Endodermal cell (in vitro differentiated cells): ENCODE measurements around the gene PSMB2. TPM values are rescaled to one million over a fixed set of nuclear protein-coding genes. Genes with fewer than 3 reads are reported as not detected.

ENCODE experiments used
- DNase-seq: peaks from one replicate; pipeline ENCODE4 v3.0.0-alpha.2; 2017
- H3K27ac ChIP-seq: 2 replicates; pipeline ENCODE4 v1.5.1; 2013; ENCODE audit warnings: mild to moderate bottlenecking, low read depth, low read length, moderate library complexity
- H3K27me3 ChIP-seq: 2 replicates; pipeline ENCODE4 v1.6.1; 2013; ENCODE audit warnings: mild to moderate bottlenecking, low read length, moderate library complexity; ENCODE audit not compliant: insufficient read depth, control insufficient read depth, poor library complexity, severe bottlenecking
- H3K36me3 ChIP-seq: 2 replicates; pipeline ENCODE4 v1.7.0; 2013; ENCODE audit warnings: mild to moderate bottlenecking, low read length, moderate library complexity; ENCODE audit not compliant: control insufficient read depth, insufficient read depth
- H3K4me1 ChIP-seq: one replicate; pipeline ENCODE4 v1.7.0; 2013; ENCODE audit warnings: low read length; ENCODE audit not compliant: control insufficient read depth, insufficient read depth
- H3K4me3 ChIP-seq: 2 replicates; pipeline ENCODE4 v1.5.1; 2013; ENCODE audit warnings: mild to moderate bottlenecking, low read length, moderate library complexity
- H3K9ac ChIP-seq: 2 replicates; pipeline ENCODE4 v1.6.1; 2013; ENCODE audit warnings: mild to moderate bottlenecking, low read length, moderate library complexity; ENCODE audit not compliant: poor library complexity, severe bottlenecking; ENCODE audit errors: extremely low read depth
- H3K9me3 ChIP-seq: 2 replicates; pipeline ENCODE4 v1.6.1; 2013; ENCODE audit warnings: mild to moderate bottlenecking, low read length, moderate library complexity; ENCODE audit not compliant: control insufficient read depth
- H3K27ac Mint-ChIP-seq: 2 replicates; pipeline ENCODE4 v1.8.0; 2020; ENCODE audit warnings: mixed read lengths
- H3K27me3 Mint-ChIP-seq: 2 replicates; pipeline ENCODE4 v1.8.0; 2021; ENCODE audit warnings: mild to moderate bottlenecking, mixed read lengths; ENCODE audit not compliant: insufficient read depth
- H3K36me3 Mint-ChIP-seq: 2 replicates; pipeline ENCODE4 v1.8.0; 2020; ENCODE audit warnings: low read depth, mixed read lengths
- H3K4me1 Mint-ChIP-seq: 2 replicates; pipeline ENCODE4 v1.8.0; 2020; ENCODE audit warnings: mixed read lengths
- H3K4me3 Mint-ChIP-seq: 2 replicates; pipeline ENCODE4 v1.8.0; 2020; ENCODE audit warnings: mild to moderate bottlenecking, moderate library complexity, mixed read lengths
- H3K9me3 Mint-ChIP-seq: 2 replicates; pipeline ENCODE4 v1.8.0; 2020; ENCODE audit warnings: mild to moderate bottlenecking, mixed read lengths
- WGBS, 2 experiments: methylation state at CpG; one replicate each; pipeline versions ENCODE4 v1.1.5 to v1.1.7; 2013; ENCODE audit warnings: missing lambda C conversion rate in 2 of 2, mixed read lengths in 1 of 2; ENCODE audit not compliant: insufficient coverage in 1 of 2, insufficient read length in 1 of 2; 5-methylcytosine and 5-hydroxymethylcytosine counted together
- total RNA-seq, 2 donors: library from RNA; stranded (reverse); fragmentation: NEBNext Ultra II Directional in 1 of 2; extraction: Animal tissue kit (Norgen Biotek cat#: 25700) in 1 of 2; gene quantifications; 2 replicates in 1 of 2; 3 replicates in 1 of 2; pipeline ENCODE4 v1.2.1, GENCODE V29; 2021
- TF ChIP-seq, protein P1 (sequence below): fragments of 200-600 bp; sonication (generic); conservative IDR thresholded peaks from 2 replicates; pipeline ENCODE4 v1.5.0; 2021; ENCODE audit warnings: antibody characterized with exemption, mild to moderate bottlenecking

The PSMB2 gene
- total RNA-seq, 2 donors from 2014 or later = 66.0 to 71.3 TPM

DNA sequence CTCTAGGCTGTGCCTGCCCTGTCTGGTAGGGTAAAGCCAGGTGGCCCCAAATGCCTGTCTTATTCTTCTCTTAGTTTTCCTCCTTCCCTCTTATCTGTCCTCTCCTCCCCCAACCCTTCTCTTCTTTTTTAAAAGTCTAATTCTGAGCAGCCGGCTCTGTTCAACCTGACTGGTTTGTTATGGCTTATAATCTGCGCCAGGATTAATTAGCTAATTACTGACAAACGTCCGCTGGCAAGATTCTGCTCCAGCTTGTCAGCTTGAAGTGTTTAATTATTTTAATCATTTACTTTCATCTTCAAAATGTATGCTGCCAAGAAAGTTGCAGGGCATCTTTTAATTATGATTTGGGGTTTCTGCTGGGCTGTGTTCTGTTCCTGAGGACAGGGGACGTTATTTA lies 27.2 kb upstream of the PSMB2 start:
- TF ChIP-seq, protein P1, sequence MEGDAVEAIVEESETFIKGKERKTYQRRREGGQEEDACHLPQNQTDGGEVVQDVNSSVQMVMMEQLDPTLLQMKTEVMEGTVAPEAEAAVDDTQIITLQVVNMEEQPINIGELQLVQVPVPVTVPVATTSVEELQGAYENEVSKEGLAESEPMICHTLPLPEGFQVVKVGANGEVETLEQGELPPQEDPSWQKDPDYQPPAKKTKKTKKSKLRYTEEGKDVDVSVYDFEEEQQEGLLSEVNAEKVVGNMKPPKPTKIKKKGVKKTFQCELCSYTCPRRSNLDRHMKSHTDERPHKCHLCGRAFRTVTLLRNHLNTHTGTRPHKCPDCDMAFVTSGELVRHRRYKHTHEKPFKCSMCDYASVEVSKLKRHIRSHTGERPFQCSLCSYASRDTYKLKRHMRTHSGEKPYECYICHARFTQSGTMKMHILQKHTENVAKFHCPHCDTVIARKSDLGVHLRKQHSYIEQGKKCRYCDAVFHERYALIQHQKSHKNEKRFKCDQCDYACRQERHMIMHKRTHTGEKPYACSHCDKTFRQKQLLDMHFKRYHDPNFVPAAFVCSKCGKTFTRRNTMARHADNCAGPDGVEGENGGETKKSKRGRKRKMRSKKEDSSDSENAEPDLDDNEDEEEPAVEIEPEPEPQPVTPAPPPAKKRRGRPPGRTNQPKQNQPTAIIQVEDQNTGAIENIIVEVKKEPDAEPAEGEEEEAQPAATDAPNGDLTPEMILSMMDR = no peak
- Histone ChIP-seq H3K4me3 (no peak overlapping the region), H3K9ac (no peak overlapping the region), H3K27ac (no peak overlapping the region), H3K27me3 (peaks cover 6% of the 10 kb centered on the region), H3K9me3 (no peaks in the 10 kb centered on the region), H3K36me3 (no peaks in the 10 kb centered on the region), H3K4me1 (no peaks in the 10 kb centered on the region)
- Mint-ChIP-seq H3K36me3 (no peaks in the 10 kb centered on the region), H3K27me3 (peaks cover 13% of the 10 kb centered on the region), H3K4me1 (peaks cover 1% of the 10 kb centered on the region), H3K27ac (no peak overlapping the region), H3K4me3 (no peak overlapping the region), H3K9me3 (no peaks in the 10 kb centered on the region)
- 92% methylated on average over 4 of the region's 5 CpGs; no CpG with 5 or more reads in 1 of the 2 experiments for WGBS, 2 experiments
- DNase-seq = no peak

DNA sequence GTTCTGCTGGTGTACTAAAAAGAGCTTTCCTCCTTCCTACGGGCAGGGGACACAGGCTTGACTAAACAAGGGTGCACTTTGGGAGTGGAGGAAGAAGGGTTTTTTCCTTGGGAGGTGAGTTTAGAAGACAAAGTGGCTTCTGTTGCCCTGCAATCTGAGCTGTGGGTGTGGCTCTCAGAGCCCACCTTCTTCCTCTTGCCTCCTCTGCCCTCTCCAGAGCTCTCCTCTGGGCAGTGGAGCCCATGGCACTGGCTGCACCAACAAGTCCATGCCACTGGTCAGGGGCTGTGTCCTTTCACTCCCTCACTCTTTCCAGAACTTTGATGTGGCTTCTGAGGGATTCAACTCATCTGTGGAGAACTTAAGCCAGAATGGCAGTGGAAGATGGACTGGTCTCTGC lies 25.6 kb upstream of the PSMB2 start:
- Histone ChIP-seq H3K36me3 (no peaks in the 10 kb centered on the region), H3K4me1 (no peaks in the 10 kb centered on the region), H3K27me3 (peaks cover 6% of the 10 kb centered on the region), H3K27ac (no peak overlapping the region), H3K9ac (no peak overlapping the region), H3K9me3 (no peaks in the 10 kb centered on the region), H3K4me3 (no peak overlapping the region)
- no peaks in the 10 kb centered on the region for H3K36me3 Mint-ChIP-seq
- H3K27ac Mint-ChIP-seq = no peak overlapping the region
- H3K4me3 Mint-ChIP-seq = no peak overlapping the region
- TF ChIP-seq, protein P1 = no peak
- H3K4me1 Mint-ChIP-seq = peaks cover 1% of the 10 kb centered on the region
- no peaks in the 10 kb centered on the region for H3K9me3 Mint-ChIP-seq
- DNase-seq = no peak
- peaks cover 6% of the 10 kb centered on the region for H3K27me3 Mint-ChIP-seq
- 83% methylated on average over 1 of the region's 1 CpG; no CpG with 5 or more reads in 1 of the 2 experiments for WGBS, 2 experiments

DNA sequence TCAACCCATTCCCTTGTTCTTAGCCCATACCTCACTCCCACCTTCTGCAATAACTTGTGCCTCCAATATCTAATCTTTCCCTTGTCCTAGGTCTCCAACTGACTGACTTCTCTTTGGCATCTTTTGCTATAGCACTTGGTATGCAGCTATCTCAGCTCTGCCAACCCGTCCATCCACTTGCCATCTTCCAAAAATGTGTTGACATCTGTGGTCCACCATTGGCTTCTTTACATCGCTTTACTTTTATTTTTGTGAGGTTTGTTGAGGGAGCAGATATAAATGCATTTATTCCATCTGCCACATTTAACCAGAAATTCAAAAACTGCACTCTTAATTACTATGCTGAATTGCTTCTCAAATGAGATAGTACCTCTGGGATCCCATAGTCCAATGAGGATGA lies 24.9 kb upstream of the PSMB2 start:
- H3K4me3 Mint-ChIP-seq = no peak overlapping the region
- no peak overlapping the region for H3K4me3 ChIP-seq

More for the DNA sequence above, 24.9 kb upstream of the PSMB2 start:
- 89 to 99% methylated on average over 1 to 2 of the region's 2 CpGs for WGBS, 2 experiments
- no peak for DNase-seq
- TF ChIP-seq, protein P1 = no peak
- H3K27ac Mint-ChIP-seq = no peak overlapping the region
- no peaks in the 10 kb centered on the region for H3K36me3 Mint-ChIP-seq
- Histone ChIP-seq H3K27ac (no peak overlapping the region), H3K9ac (no peak overlapping the region), H3K4me1 (no peaks in the 10 kb centered on the region), H3K9me3 (no peaks in the 10 kb centered on the region), H3K36me3 (no peaks in the 10 kb centered on the region), H3K27me3 (peaks cover 6% of the 10 kb centered on the region)
- no peaks in the 10 kb centered on the region for H3K9me3 Mint-ChIP-seq
- H3K4me1 Mint-ChIP-seq = peaks cover 1% of the 10 kb centered on the region
- peaks cover 3% of the 10 kb centered on the region for H3K27me3 Mint-ChIP-seq
